H1 (cell line): ENCODE results near the gene AGBL4. TPM values are rescaled to one million over a fixed set of nuclear protein-coding genes. Genes with fewer than 3 reads are reported as not detected.

Experiments used
- CTCF ChIA-PET: fragments of 300-600 bp; sonication (Branson Sonifier 250); formaldehyde crosslinking; loops from one replicate; lab custom pipeline; 2021; ENCODE audit not compliant: partially characterized antibody; lab: Charles Lee
- POLR2A ChIA-PET: fragments of 300-600 bp; sonication (Branson Sonifier 250); formaldehyde crosslinking; loops from one replicate; lab custom pipeline; 2021; ENCODE audit warnings: inconsistent platforms; ENCODE audit not compliant: partially characterized antibody; lab: Charles Lee
- DNase-seq, 2 experiments: peaks; one replicate each; pipeline versions ENCODE4 v3.0.0 to v3.0.0-alpha.2; 2010 to 2022; ENCODE audit warnings: low spot score in 2 of 2, low read depth in 1 of 2, mixed read lengths in 1 of 2
- FAIRE-seq: peaks from 2 replicates; lab custom pipeline; 2011; peaks lifted over from hg19 to GRCh38; lab: Jason Lieb, UNC
- H2AFZ ChIP-seq: 2 replicates; pipeline ENCODE4 v1.8.1; 2012; ENCODE audit warnings: low read length, inconsistent platforms
- H2AK5ac ChIP-seq: 2 replicates; pipeline ENCODE4 v1.6.1; 2013; ENCODE audit warnings: low read depth, low read length
- H2BK120ac ChIP-seq: replicated peaks from 2 replicates; pipeline ENCODE3; 2013; ENCODE audit warnings: low read depth, low read length, inconsistent platforms
- H2BK12ac ChIP-seq: 2 replicates; pipeline ENCODE4 v1.6.1; 2013; ENCODE audit warnings: low read depth, low read length
- H2BK15ac ChIP-seq: 2 replicates; pipeline ENCODE4 v1.6.1; 2013; ENCODE audit warnings: low read length
- H2BK20ac ChIP-seq: 2 replicates; pipeline ENCODE4 v1.6.1; 2013; ENCODE audit warnings: low read length
- H2BK5ac ChIP-seq: 2 replicates; pipeline ENCODE4 v1.6.1; 2013; ENCODE audit warnings: low read depth, low read length
- H3K14ac ChIP-seq: 2 replicates; pipeline ENCODE4 v1.6.1; 2013; ENCODE audit warnings: inconsistent platforms; ENCODE audit not compliant: insufficient read length
- H3K18ac ChIP-seq: 2 replicates; pipeline ENCODE4 v1.6.1; 2013; ENCODE audit warnings: low read length; ENCODE audit errors: extremely low read depth
- H3K23ac ChIP-seq: 2 replicates; pipeline ENCODE4 v1.6.1; 2013; ENCODE audit warnings: inconsistent platforms; ENCODE audit not compliant: insufficient read length
- H3K23me2 ChIP-seq: 2 replicates; pipeline ENCODE4 v1.6.1; 2013; ENCODE audit warnings: low read depth, low read length
- H3K27ac ChIP-seq: 2 replicates; pipeline ENCODE4 v1.6.1; 2011; ENCODE audit warnings: low read depth, low read length, inconsistent platforms
- H3K27me3 ChIP-seq, 4 experiments: replicated peaks in 1 of 4; 1 replicate in 1 of 4; 2 replicates in 3 of 4; pipeline versions ENCODE4 v1.6.1 to v1.8.1; 2011 to 2013; ENCODE audit warnings: low read length in 3 of 4, mild to moderate bottlenecking in 3 of 4, inconsistent platforms in 2 of 4, mixed read lengths in 2 of 4, moderate library complexity in 1 of 4; ENCODE audit not compliant: control insufficient read depth in 3 of 4, insufficient read depth in 3 of 4; ENCODE audit errors: extremely low read depth in 1 of 4
- H3K36me3 ChIP-seq, 4 experiments: 2 replicates each; pipeline versions ENCODE4 v1.6.1 to v1.8.1; 2011 to 2013; ENCODE audit warnings: mild to moderate bottlenecking in 4 of 4, low read length in 3 of 4, moderate library complexity in 2 of 4, control low read depth in 1 of 4, inconsistent platforms in 1 of 4; ENCODE audit not compliant: insufficient read depth in 4 of 4, control insufficient read depth in 2 of 4
- H3K4ac ChIP-seq: replicated peaks from 2 replicates; pipeline ENCODE3; 2013; ENCODE audit warnings: low read length, low read depth, mixed read lengths, inconsistent platforms; ENCODE audit not compliant: insufficient read length
- H3K4me1 ChIP-seq, 4 experiments: replicated peaks in 1 of 4; 1 replicate in 1 of 4; 2 replicates in 3 of 4; pipeline versions ENCODE4 v1.6.1 to v1.8.1; 2011 to 2013; ENCODE audit warnings: low read length in 3 of 4, inconsistent platforms in 2 of 4, mixed read lengths in 1 of 4; ENCODE audit not compliant: insufficient read depth in 4 of 4, control insufficient read depth in 3 of 4
- H3K4me2 ChIP-seq, 2 experiments: 2 replicates each; pipeline versions ENCODE4 v1.6.1 to v1.8.1; 2011 to 2013; ENCODE audit warnings: low read depth in 2 of 2, low read length in 2 of 2, control low read depth in 1 of 2, inconsistent platforms in 1 of 2, mild to moderate bottlenecking in 1 of 2; ENCODE audit not compliant: insufficient read depth in 1 of 2
- H3K4me3 ChIP-seq, 4 experiments: fragments of 200-600, 300-600 bp in 1 of 4; sonication (generic), shearing (Covaris generic), sonication (Bioruptor Twin) in 1 of 4; 2 replicates each; pipeline versions ENCODE4 v1.5.1 to v1.8.1; 2011 to 2016; ENCODE audit warnings: low read length in 4 of 4, low read depth in 3 of 4, control low read depth in 2 of 4, inconsistent platforms in 2 of 4, mild to moderate bottlenecking in 2 of 4, mixed read lengths in 1 of 4, moderate library complexity in 1 of 4; ENCODE audit not compliant: insufficient read depth in 2 of 4; ENCODE audit errors: extremely low read depth in 1 of 4
- H3K56ac ChIP-seq: replicated peaks from 2 replicates; pipeline ENCODE3; 2013; ENCODE audit warnings: low read depth, mild to moderate bottlenecking, mixed read lengths, low read length, inconsistent platforms; ENCODE audit not compliant: insufficient read length
- H3K79me1 ChIP-seq: 2 replicates; pipeline ENCODE4 v1.6.1; 2013; ENCODE audit warnings: low read depth, low read length, control low read depth
- H3K79me2 ChIP-seq, 2 experiments: 2 replicates each; pipeline versions ENCODE4 v1.6.1 to v1.8.1; 2012 to 2013; ENCODE audit warnings: low read length in 2 of 2, mild to moderate bottlenecking in 2 of 2, inconsistent platforms in 1 of 2; ENCODE audit not compliant: insufficient read depth in 2 of 2, control insufficient read depth in 1 of 2
- H3K9ac ChIP-seq, 4 experiments: replicated peaks in 1 of 4; 1 replicate in 1 of 4; 2 replicates in 3 of 4; pipeline versions ENCODE4 v1.6.1 to v1.8.1; 2011 to 2013; ENCODE audit warnings: low read depth in 3 of 4, low read length in 3 of 4, control low read depth in 2 of 4, mild to moderate bottlenecking in 2 of 4, moderate library complexity in 2 of 4, inconsistent platforms in 1 of 4; ENCODE audit errors: extremely low read depth in 1 of 4
- H3K9me3 ChIP-seq, 2 experiments: 2 replicates each; pipeline versions ENCODE4 v1.6.1 to v1.8.1; 2012 to 2013; ENCODE audit warnings: mild to moderate bottlenecking in 2 of 2, moderate library complexity in 2 of 2, control low read depth in 1 of 2, inconsistent platforms in 1 of 2, low read depth in 1 of 2, low read length in 1 of 2, mixed read lengths in 1 of 2; ENCODE audit not compliant: insufficient read depth in 2 of 2
- H4K20me1 ChIP-seq, 2 experiments: replicated peaks in 1 of 2; 2 replicates each; pipeline versions ENCODE3 to v1.8.1; 2011 to 2013; ENCODE audit warnings: inconsistent platforms in 2 of 2, low read length in 2 of 2, mild to moderate bottlenecking in 1 of 2; ENCODE audit not compliant: insufficient read depth in 2 of 2, control insufficient read depth in 1 of 2
- H4K5ac ChIP-seq: 2 replicates; pipeline ENCODE4 v1.6.1; 2013; ENCODE audit warnings: low read length, low read depth, mixed read lengths, inconsistent platforms; ENCODE audit not compliant: insufficient read length
- H4K8ac ChIP-seq: 2 replicates; pipeline ENCODE4 v1.8.0; 2013; ENCODE audit warnings: mild to moderate bottlenecking, moderate library complexity, low read length, inconsistent platforms; ENCODE audit not compliant: insufficient read depth; ENCODE audit errors: extremely low read depth
- H4K91ac ChIP-seq: replicated peaks from 2 replicates; pipeline ENCODE3; 2013; ENCODE audit warnings: low read length, mixed read lengths, inconsistent platforms; ENCODE audit not compliant: insufficient read length
- HDAC6 ChIP-seq: IDR thresholded peaks from one replicate; pipeline ENCODE4 v1.7.1; 2012; ENCODE audit warnings: low read depth, mild to moderate bottlenecking, inconsistent platforms, low read length, moderate library complexity
- JUN ChIP-seq: IDR thresholded peaks from 2 replicates; pipeline ENCODE4 v1.6.1; 2011; ENCODE audit warnings: low read depth, mild to moderate bottlenecking, improper control_type of control experiment, low read length
- KDM1A ChIP-seq: fragments of 200-600, 300-600 bp; sonication (generic); IDR thresholded peaks from 2 replicates; pipeline ENCODE4 v1.7.1; 2016; ENCODE audit warnings: mild to moderate bottlenecking, low read length, borderline replicate concordance
- SP1 ChIP-seq: IDR thresholded peaks from 2 replicates; pipeline ENCODE4 v1.6.1; 2011; ENCODE audit warnings: low read depth, low read length
- TBP ChIP-seq: IDR thresholded peaks from 2 replicates; pipeline ENCODE4 v1.6.1; 2011; ENCODE audit warnings: low read depth, low read length, improper control_type of control experiment
- WGBS, 2 experiments: shearing (Covaris generic) in 1 of 2; methylation state at CpG; one replicate each; pipeline versions ENCODE4 v1.1.6 to v1.1.7; 2013 to 2015; ENCODE audit warnings: low lambda C conversion rate in 2 of 2, mixed read lengths in 2 of 2, inconsistent platforms in 1 of 2, low coverage in 1 of 2, missing lambda C conversion rate in 1 of 2; ENCODE audit not compliant: insufficient replicate concordance in 2 of 2, insufficient coverage in 1 of 2, insufficient read length in 1 of 2; ENCODE audit errors: extremely low coverage in 1 of 2, missing lambda C conversion rate in 1 of 2; 5-methylcytosine and 5-hydroxymethylcytosine counted together
- polyA plus RNA-seq, 7 experiments: library from polyadenylated mRNA; depleted of rRNA in 3 of 7; stranded (reverse) in 5 of 7; unstranded in 2 of 7; fragments of >200 nt in 5 of 7; fragments of 200-250 nt in 2 of 7; gene quantifications; 1 replicate in 5 of 7; 2 replicates in 1 of 7; 4 replicates in 1 of 7; pipeline versions ENCODE4 v1.2.1 to v1.2.3, GENCODE V29; 2011 to 2013; ENCODE audit warnings: missing spikeins in 2 of 7, mixed read lengths in 2 of 7
- total RNA-seq: library from RNA; stranded (reverse); fragmentation: NEBNext Ultra II Directional; extraction: Animal tissue kit (Norgen Biotek cat#: 25700); gene quantifications from 2 replicates; pipeline ENCODE4 v1.2.1, GENCODE V29; 2021

Gene AGBL4
- total and polyA plus RNA-seq, 2 of the 8 experiments (the other 6 are each of a cell fraction or from before 2014, with no cell fraction given), result 0.41 to 0.45 TPM

GRCh38 chr1:48917901-48918603 is 1105.7 kb downstream of the AGBL4 start:
- H3K14ac ChIP-seq, result no peak overlapping the region
- H3K27me3 ChIP-seq, result peaks cover 0 to 1% (median 0%) of the 10 kb centered on the region in 4 experiments; a peak in 1 of 7 replicates
- H3K56ac ChIP-seq, result no peak overlapping the region
- no peak overlapping the region for H2BK12ac ChIP-seq
- H3K9ac ChIP-seq, result no peak overlapping the region
- DNase-seq (no peak), FAIRE-seq (no peak)
- TF ChIP-seq KDM1A (no peak), JUN (no peak), SP1 (no peak), HDAC6 (no peak), TBP (no peak)
- H3K23me2 ChIP-seq, result no peaks in the 10 kb centered on the region
- no peak overlapping the region for H4K5ac ChIP-seq
- no peak overlapping the region for H3K23ac ChIP-seq
- H2BK20ac ChIP-seq, result no peak overlapping the region
- ChIA-PET CTCF (no interaction called here), POLR2A (no interaction called here)
- no peak overlapping the region for H2BK120ac ChIP-seq
- no peak overlapping the region for H3K4me2 ChIP-seq
- no peaks in the 10 kb centered on the region for H3K79me2 ChIP-seq
- peaks cover 0 to 2% (median 0%) of the 10 kb centered on the region in 4 experiments; a peak in 2 of 7 replicates for H3K4me1 ChIP-seq
- peaks cover 4 to 5% of the 10 kb centered on the region in 2 experiments; a peak in 2 of 4 replicates for H3K9me3 ChIP-seq
- H2BK15ac ChIP-seq, result no peak overlapping the region
- H3K4ac ChIP-seq, result no peak overlapping the region
- 81% methylated on average over 8 of the region's 8 CpGs; no CpG with 5 or more reads in 1 of the 2 experiments for WGBS, 2 experiments
- H3K4me3 ChIP-seq, result no peak overlapping the region
- H3K79me1 ChIP-seq, result no peaks in the 10 kb centered on the region
- H4K20me1 ChIP-seq, result no peaks in the 10 kb centered on the region
- H4K8ac ChIP-seq, result no peak overlapping the region
- H2AFZ ChIP-seq, result no peak overlapping the region
- no peak overlapping the region for H2BK5ac ChIP-seq
- no peak overlapping the region for H4K91ac ChIP-seq
- no peak overlapping the region for H2AK5ac ChIP-seq
- no peaks in the 10 kb centered on the region for H3K36me3 ChIP-seq
- no peak overlapping the region for H3K18ac ChIP-seq
- no peak overlapping the region for H3K27ac ChIP-seq
